BLaER1 (cell line): ENCODE results near the gene GRIK1.

Experiments
- H3K27ac ChIP-seq: shearing (Covaris generic); formaldehyde crosslinking; 2 replicates; pipeline ENCODE4 v1.8.1; 2022
- H3K27me3 ChIP-seq: shearing (Covaris generic); formaldehyde crosslinking; 2 replicates; pipeline ENCODE4 v1.8.1; 2022
- H3K36me3 ChIP-seq: shearing (Covaris generic); formaldehyde crosslinking; 2 replicates; pipeline ENCODE4 v1.8.1; 2022
- H3K4me1 ChIP-seq: shearing (Covaris generic); formaldehyde crosslinking; 2 replicates; pipeline ENCODE4 v1.8.1; 2022
- H3K4me2 ChIP-seq: shearing (Covaris generic); formaldehyde crosslinking; 2 replicates; pipeline ENCODE4 v1.8.1; 2022
- H3K4me3 ChIP-seq: shearing (Covaris generic); formaldehyde crosslinking; 2 replicates; pipeline ENCODE4 v1.8.1; 2022
- H3K9ac ChIP-seq: shearing (Covaris generic); formaldehyde crosslinking; 2 replicates; pipeline ENCODE4 v1.8.1; 2022
- H3K9me3 ChIP-seq: shearing (Covaris generic); formaldehyde crosslinking; 2 replicates; pipeline ENCODE4 v1.8.1; 2022
- H4K20me1 ChIP-seq: shearing (Covaris generic); formaldehyde crosslinking; 2 replicates; pipeline ENCODE4 v1.8.1; 2022
- Cebpa-rat ChIP-seq: shearing (Covaris generic); IDR thresholded peaks from 2 replicates; pipeline ENCODE4 v1.8.1; 2022

GRIK1 gene

DNA sequence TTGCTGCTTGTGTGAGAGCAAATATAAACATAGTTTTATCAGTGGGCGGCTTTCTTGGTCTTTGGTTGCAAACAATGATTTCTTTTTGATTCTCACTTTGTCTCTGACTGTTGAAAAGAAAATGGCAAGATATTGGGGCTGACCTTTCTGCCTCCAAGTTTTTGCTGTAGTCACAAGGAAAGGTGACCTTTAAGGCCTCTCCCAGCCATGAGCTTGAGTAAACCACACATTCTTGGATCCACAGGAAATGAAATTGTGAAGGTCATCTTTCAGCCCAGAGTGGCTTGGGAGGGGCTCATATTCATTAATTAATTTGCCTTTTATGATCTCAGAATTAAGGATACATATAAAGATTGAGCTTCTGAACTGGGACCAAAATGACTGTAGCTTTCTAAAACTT, 399.5 kb downstream of the GRIK1 start:
- H3K36me3 ChIP-seq = no peaks in the 10 kb centered on the region
- no peak overlapping the region for H3K9ac ChIP-seq
- peaks cover 14% of the 10 kb centered on the region for H3K9me3 ChIP-seq
- no peaks in the 10 kb centered on the region for H4K20me1 ChIP-seq
- H3K4me3 ChIP-seq = no peak overlapping the region
- no peaks in the 10 kb centered on the region for H3K27me3 ChIP-seq
- no peak for TF ChIP-seq Cebpa-rat
- H3K27ac ChIP-seq = no peak overlapping the region
- H3K4me2 ChIP-seq = no peak overlapping the region
- H3K4me1 ChIP-seq = no peaks in the 10 kb centered on the region

DNA sequence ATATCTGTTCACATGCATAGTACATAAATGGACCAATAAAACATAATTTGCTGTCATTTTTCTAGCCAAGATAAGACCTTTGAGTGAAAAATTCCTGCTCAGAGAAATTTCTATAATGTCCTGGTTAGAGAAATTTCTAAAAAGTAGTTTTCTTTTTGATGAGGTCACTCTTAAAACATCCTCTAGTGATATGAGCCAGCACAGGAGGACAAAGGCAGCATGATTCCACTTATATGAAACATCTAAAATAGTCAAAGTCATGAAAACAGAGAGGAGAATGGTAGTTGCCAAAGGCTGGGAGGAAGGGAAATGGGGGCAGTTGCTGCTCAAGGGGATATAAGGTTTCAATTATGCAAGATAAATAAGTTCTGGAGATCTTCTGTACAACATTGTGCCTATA, 401.7 kb downstream of the GRIK1 start:
- no peak overlapping the region for H3K4me3 ChIP-seq
- no peaks in the 10 kb centered on the region for H4K20me1 ChIP-seq
- no peak overlapping the region for H3K9ac ChIP-seq
- peaks cover 14% of the 10 kb centered on the region for H3K9me3 ChIP-seq
- no peak overlapping the region for H3K4me2 ChIP-seq
- no peak for TF ChIP-seq Cebpa-rat
- H3K4me1 ChIP-seq = no peaks in the 10 kb centered on the region
- H3K36me3 ChIP-seq = no peaks in the 10 kb centered on the region
- no peak overlapping the region for H3K27ac ChIP-seq
- no peaks in the 10 kb centered on the region for H3K27me3 ChIP-seq

DNA sequence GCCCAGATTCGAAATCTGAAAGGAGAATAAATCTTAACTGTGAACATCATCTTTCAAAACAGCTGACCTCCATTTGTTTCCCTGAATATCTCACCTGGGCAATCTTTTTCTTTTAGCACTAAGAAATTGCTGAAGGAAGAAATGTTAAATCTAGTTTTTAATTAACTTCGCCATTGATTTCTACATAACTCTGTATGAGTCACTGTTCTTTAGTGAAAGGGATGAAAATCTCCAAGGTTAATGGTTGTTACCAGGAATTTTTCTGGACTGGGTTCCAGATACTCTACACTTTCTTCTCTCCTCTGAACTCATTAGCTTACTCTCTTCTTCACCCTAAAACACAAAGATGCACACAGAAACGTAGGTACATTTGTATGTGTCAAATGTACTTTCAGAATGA, 405.3 kb downstream of the GRIK1 start:
- no peak for TF ChIP-seq Cebpa-rat
- H3K4me1 ChIP-seq = no peaks in the 10 kb centered on the region
- H3K4me2 ChIP-seq = no peak overlapping the region
- H3K36me3 ChIP-seq = no peaks in the 10 kb centered on the region
- H3K9me3 ChIP-seq = peaks cover 14% of the 10 kb centered on the region
- H4K20me1 ChIP-seq = no peaks in the 10 kb centered on the region
- no peak overlapping the region for H3K4me3 ChIP-seq
- H3K27me3 ChIP-seq = no peaks in the 10 kb centered on the region
- H3K27ac ChIP-seq = no peak overlapping the region
- no peak overlapping the region for H3K9ac ChIP-seq

DNA sequence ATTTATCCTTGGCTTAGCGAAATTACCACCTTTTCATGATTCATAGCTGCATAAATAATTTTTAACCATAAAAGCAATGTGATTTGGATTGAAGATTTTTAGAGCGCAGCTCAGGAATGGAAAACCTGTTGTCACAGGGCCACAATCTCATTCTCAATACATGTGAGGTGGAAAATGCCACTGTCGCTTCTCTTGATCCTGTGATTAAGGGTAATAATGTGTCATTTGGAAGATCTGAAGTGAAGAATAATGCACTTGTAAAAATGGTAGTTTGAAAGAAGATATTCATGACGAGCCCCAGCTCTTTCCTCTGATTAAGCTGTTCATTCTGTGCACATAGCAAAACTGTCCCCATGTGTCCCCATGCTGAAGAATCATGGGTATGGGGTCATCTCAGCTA, 410.7 kb downstream of the GRIK1 start:
- Histone ChIP-seq H3K4me3 (no peak overlapping the region), H3K27me3 (no peaks in the 10 kb centered on the region), H3K4me2 (no peak overlapping the region), H3K4me1 (no peaks in the 10 kb centered on the region), H3K27ac (no peak overlapping the region), H3K36me3 (peaks cover 5% of the 10 kb centered on the region; the same call in 1 of the 2 replicates), H3K9ac (no peak overlapping the region), H4K20me1 (no peaks in the 10 kb centered on the region), H3K9me3 (peaks cover 37% of the 10 kb centered on the region)
- TF ChIP-seq Cebpa-rat = no peak

DNA sequence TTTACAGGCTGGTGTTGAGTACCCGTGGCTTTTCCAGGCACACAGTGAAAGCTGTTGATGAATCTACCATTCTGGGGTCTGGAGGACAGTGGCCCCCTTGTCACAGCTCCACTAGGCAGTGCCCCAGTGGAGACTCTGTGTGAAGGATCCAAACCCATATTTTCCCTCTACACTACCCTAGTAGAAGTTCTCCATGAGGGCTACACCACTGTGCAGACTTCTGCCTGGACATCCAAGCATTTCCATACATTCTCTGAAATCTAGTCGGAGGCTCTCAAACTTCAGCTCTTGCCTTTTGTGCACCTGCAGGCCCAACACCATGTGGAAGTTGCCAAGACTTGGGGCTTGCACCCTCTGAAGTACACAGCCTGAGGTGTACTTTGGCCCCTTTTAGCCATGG, 413.3 kb downstream of the GRIK1 start:
- no peaks in the 10 kb centered on the region for H3K27me3 ChIP-seq
- H3K4me1 ChIP-seq = no peaks in the 10 kb centered on the region
- no peak overlapping the region for H3K4me2 ChIP-seq
- no peak overlapping the region for H3K9ac ChIP-seq
- H4K20me1 ChIP-seq = no peaks in the 10 kb centered on the region
- H3K36me3 ChIP-seq = peaks cover 5% of the 10 kb centered on the region; the same call in 1 of the 2 replicates
- no peak overlapping the region for H3K27ac ChIP-seq
- peaks cover 37% of the 10 kb centered on the region for H3K9me3 ChIP-seq
- no peak overlapping the region for H3K4me3 ChIP-seq
- TF ChIP-seq Cebpa-rat = no peak

DNA sequence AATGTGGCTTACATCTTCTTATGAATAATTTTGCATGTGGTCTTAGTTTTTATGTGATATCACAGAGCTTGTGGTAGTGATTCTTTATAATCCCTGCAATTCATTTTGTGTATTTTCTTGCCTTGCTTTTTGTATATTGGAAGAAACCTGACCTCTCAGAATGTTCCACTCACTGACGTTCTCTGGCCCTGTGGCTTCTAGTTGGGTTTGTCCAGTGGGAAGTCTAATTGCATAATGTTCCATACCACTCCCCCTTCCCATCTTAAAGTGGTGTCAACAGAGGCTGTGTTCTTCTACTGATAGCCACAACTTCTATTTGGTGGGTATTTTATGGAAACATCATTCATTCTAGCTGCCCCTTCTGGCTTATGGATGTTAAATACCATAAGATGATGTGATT, 415.7 kb downstream of the GRIK1 start:
- peaks cover 5% of the 10 kb centered on the region; the same call in 1 of the 2 replicates for H3K36me3 ChIP-seq
- H3K9ac ChIP-seq = no peak overlapping the region
- no peak overlapping the region for H3K4me2 ChIP-seq
- H3K9me3 ChIP-seq = peaks cover 37% of the 10 kb centered on the region
- TF ChIP-seq Cebpa-rat = no peak
- no peaks in the 10 kb centered on the region for H3K4me1 ChIP-seq
- no peak overlapping the region for H3K4me3 ChIP-seq
- H3K27me3 ChIP-seq = no peaks in the 10 kb centered on the region
- no peak overlapping the region for H3K27ac ChIP-seq
- H4K20me1 ChIP-seq = no peaks in the 10 kb centered on the region

DNA sequence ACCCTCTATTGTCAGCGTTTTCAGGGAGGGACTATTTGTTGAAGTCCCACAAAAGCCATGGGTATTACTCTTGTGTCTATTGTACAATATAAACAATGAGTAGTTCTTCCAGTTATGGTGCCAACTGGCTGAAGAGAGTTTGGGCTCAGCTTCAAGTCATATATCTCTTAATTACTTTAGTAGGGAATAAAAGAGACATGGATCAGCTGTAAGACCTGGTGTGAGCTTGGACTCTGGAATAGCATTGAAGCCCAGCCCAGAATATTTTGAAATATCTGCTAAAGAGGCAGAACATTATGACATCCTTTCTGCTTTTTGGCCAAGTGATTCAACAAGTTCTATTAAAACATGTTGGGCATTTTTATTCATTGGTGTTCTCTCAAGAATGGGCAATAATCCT, 416.1 kb downstream of the GRIK1 start:
- H3K9ac ChIP-seq = no peak overlapping the region
- H3K27ac ChIP-seq = no peak overlapping the region
- H3K9me3 ChIP-seq = peaks cover 37% of the 10 kb centered on the region
- no peaks in the 10 kb centered on the region for H3K4me1 ChIP-seq
- no peak overlapping the region for H3K4me2 ChIP-seq
- TF ChIP-seq Cebpa-rat = no peak
- H3K27me3 ChIP-seq = no peaks in the 10 kb centered on the region
- H3K36me3 ChIP-seq = peaks cover 5% of the 10 kb centered on the region; the same call in 1 of the 2 replicates
- no peaks in the 10 kb centered on the region for H4K20me1 ChIP-seq
- H3K4me3 ChIP-seq = no peak overlapping the region

DNA sequence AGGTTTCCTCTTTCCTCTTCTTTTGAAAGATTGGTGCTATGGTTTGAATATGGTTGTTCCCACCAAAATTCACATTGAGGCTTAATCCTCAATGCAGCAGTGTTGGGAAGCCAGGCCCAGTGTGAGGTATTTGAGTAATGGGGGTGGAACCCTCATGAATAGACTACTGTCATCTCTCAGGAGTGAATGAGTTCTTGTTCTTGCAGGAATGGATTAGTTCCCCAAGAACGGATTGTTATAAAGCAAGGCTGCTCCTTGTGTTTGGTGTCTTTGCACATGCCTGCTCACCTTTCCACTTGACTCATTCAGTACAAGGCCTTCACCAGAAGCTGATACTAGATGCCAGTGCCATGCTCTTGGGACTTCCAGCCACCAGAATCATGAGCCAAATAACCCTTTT, 417.9 kb downstream of the GRIK1 start:
- no peak overlapping the region for H3K27ac ChIP-seq
- no peak overlapping the region for H3K4me2 ChIP-seq
- H3K9me3 ChIP-seq = peaks cover 23% of the 10 kb centered on the region
- no peak overlapping the region for H3K4me3 ChIP-seq
- H4K20me1 ChIP-seq = no peaks in the 10 kb centered on the region
- no peaks in the 10 kb centered on the region for H3K27me3 ChIP-seq
- H3K4me1 ChIP-seq = no peaks in the 10 kb centered on the region
- no peak overlapping the region for H3K9ac ChIP-seq
- H3K36me3 ChIP-seq = peaks cover 5% of the 10 kb centered on the region; the same call in 1 of the 2 replicates
- TF ChIP-seq Cebpa-rat = no peak

DNA sequence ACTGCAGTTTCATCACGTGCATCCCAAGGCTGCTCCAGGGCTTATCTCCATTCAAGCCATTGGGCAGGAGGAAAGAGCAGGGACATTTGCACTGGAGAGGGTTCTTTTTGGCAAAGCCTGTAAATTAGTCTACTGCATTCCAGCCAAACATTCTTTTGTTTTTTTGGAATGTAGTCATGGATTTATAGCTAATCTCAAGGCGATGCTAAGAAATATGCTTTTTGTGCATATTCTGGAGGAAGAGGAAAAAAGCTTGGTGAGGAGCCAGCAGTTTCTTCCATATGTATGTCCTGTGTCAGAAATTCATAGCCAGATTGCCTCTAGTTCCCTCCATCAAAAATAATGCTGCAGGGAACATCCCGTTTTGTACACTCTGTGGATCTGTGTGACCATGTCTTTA, 419.6 kb downstream of the GRIK1 start:
- Histone ChIP-seq H3K27me3 (no peaks in the 10 kb centered on the region), H3K4me1 (no peaks in the 10 kb centered on the region), H3K36me3 (no peaks in the 10 kb centered on the region), H3K9me3 (peaks cover 10% of the 10 kb centered on the region), H3K4me3 (no peak overlapping the region), H3K4me2 (no peak overlapping the region), H3K27ac (no peak overlapping the region), H3K9ac (no peak overlapping the region), H4K20me1 (no peaks in the 10 kb centered on the region)
- no peak for TF ChIP-seq Cebpa-rat

DNA sequence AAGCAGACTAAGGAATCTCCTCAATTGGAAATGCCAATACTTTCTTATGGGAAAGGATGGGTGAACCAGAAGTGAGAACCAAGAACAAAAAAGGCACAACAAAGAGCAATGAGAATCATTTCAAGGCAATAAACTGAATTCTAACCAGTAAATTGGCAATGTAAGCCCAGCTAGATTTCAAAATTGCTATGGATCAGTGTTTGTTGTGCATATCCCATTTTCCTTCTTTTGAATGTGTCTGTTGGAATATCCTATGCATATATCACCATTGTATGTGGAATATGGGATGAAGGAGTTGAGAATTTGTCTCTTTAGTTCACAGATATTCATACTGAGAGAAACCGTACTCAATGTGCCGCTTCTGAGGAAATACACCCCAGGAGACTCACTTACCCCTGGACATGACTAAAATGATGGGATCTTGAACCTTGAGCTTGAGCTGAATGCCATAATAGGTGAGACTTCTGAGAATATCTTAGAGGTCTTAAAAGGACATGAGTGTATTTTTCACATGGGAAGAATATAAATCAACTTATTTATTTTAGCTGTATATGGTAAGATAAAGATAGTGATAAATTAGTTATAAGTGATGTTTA, 425.0 kb downstream of the GRIK1 start:
- Histone ChIP-seq H3K9me3 (peaks cover 24% of the 10 kb centered on the region), H3K4me3 (no peak overlapping the region), H3K4me2 (no peak overlapping the region), H3K4me1 (no peaks in the 10 kb centered on the region), H3K27ac (no peak overlapping the region), H3K27me3 (no peaks in the 10 kb centered on the region), H3K9ac (no peak overlapping the region), H3K36me3 (no peaks in the 10 kb centered on the region), H4K20me1 (no peaks in the 10 kb centered on the region)
- no peak for TF ChIP-seq Cebpa-rat

DNA sequence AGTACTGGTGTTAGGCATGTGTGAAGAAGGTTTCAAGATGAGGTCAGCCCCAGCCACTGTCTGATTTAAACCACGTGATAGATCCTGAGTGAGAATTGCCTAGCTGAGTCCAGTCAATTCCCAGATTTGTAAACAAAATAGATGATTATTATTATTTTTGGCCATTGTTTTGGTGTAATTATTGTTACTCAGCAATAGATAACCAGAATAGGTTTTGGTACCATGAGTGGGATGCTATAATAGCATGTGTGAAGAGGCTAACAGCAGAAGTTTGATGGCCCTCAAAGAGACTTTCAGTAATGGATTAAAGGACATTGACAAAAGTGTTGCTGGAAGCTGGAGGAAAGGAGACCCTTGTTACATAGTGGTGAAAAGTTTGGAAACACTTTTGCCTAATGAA, 426.3 kb downstream of the GRIK1 start:
- H3K4me3 ChIP-seq = no peak overlapping the region
- no peaks in the 10 kb centered on the region for H4K20me1 ChIP-seq
- peaks cover 24% of the 10 kb centered on the region for H3K9me3 ChIP-seq
- H3K36me3 ChIP-seq = no peaks in the 10 kb centered on the region
- no peak overlapping the region for H3K4me2 ChIP-seq
- no peak overlapping the region for H3K27ac ChIP-seq
- no peak for TF ChIP-seq Cebpa-rat
- H3K9ac ChIP-seq = no peak overlapping the region
- no peaks in the 10 kb centered on the region for H3K27me3 ChIP-seq
- no peaks in the 10 kb centered on the region for H3K4me1 ChIP-seq
